Fibroblast of villous mesenchyme (primary cell): Measurements from ENCODE around the gene PCBP3. TPM values are rescaled to one million over a fixed set of nuclear protein-coding genes. Genes with fewer than 3 reads are reported as not detected.

ENCODE experiments used
- DNase-seq: peaks from one replicate; pipeline ENCODE4 v3.0.0-alpha.2; 2010; ENCODE audit warnings: low read depth
- H3K4me3 ChIP-seq: 2 replicates; pipeline ENCODE4 v1.5.1; 2011; ENCODE audit warnings: low read depth, mild to moderate bottlenecking, low read length
- CTCF ChIP-seq: IDR thresholded peaks from 2 replicates; pipeline ENCODE4 v1.5.1; 2012; ENCODE audit warnings: low read depth, mild to moderate bottlenecking, low read length; ENCODE audit not compliant: insufficient read depth
- total RNA-seq: library from RNA; depleted of rRNA; stranded (reverse); fragments of >200 nt; gene quantifications from 2 replicates; pipeline ENCODE4 v1.2.3, GENCODE V29; 2012

The PCBP3 gene
- total RNA-seq, 1 donor: 1.3 TPM

GRCh38 chr21:45841033-45841432 is 197.5 kb downstream of the PCBP3 start:
- DNase-seq: no peak
- no peak for TF ChIP-seq CTCF
- H3K4me3 ChIP-seq: no peak overlapping the region

- DNase-seq: no peak
- TF ChIP-seq CTCF: no peak
- H3K4me3 ChIP-seq: no peak overlapping the region
Measured at GRCh38 chr21:45843426-45843825, 199.9 kb downstream of the PCBP3 start.

GRCh38 chr21:45844181-45844580 is 200.7 kb downstream of the PCBP3 start:
- H3K4me3 ChIP-seq: no peak overlapping the region
- DNase-seq: no peak
- no peak for TF ChIP-seq CTCF

- TF ChIP-seq CTCF: no peak
- H3K4me3 ChIP-seq: no peak overlapping the region
- DNase-seq: no peak
Measured at GRCh38 chr21:45845063-45845769, 201.7 kb downstream of the PCBP3 start.

GRCh38 chr21:45845770-45846090 is 202.2 kb downstream of the PCBP3 start:
- no peak overlapping the region for H3K4me3 ChIP-seq
- no peak for DNase-seq
- TF ChIP-seq CTCF: no peak

GRCh38 chr21:45846373-45847160 is 203.0 kb downstream of the PCBP3 start:
- TF ChIP-seq CTCF: no peak
- DNase-seq: peak; percentile 67
- no peak overlapping the region for H3K4me3 ChIP-seq
